ENCODE data around the gene NAP1L1. TPM values are rescaled to one million over a fixed set of nuclear protein-coding genes. Genes with fewer than 3 reads are reported as not detected.

NAP1L1 gene
- total RNA-seq, 1 experiment from 2014 or later, result 711 TPM

- BruUV-seq (replicated peaks), result no TSS peak
- intact Hi-C loops (cut with micrococcal nuclease; ENCODE audit: unreplicated experiment), result no loop called here
- POLR2A ChIA-PET, result interaction anchor here (0.6 kb wide), 1 partner anchor 67 kb away, joined by 4 read pairs; no protein-coding TSS in a partner anchor
- Histone ChIP-seq H3K27me3 (replicated peaks; ENCODE audit: control insufficient read depth, insufficient read depth, low read length) (no peaks in the 10 kb centered on the region), H3K36me3 (ENCODE audit: control insufficient read depth, insufficient read depth, low read length) (peaks cover 1% of the 10 kb centered on the region), H3K4me1 (no peaks in the 10 kb centered on the region), H3K9me3 (no peaks in the 10 kb centered on the region; the same call in 1 of the 2 replicates), H3K4me3 (ENCODE audit: low read depth, low read length) (no peak overlapping the region)
- H3K27ac Mint-ChIP-seq (ENCODE audit: unreplicated experiment), result no peak overlapping the region
- CTCF ChIA-PET, result no interaction called here
- TF ChIP-seq, protein P1, sequence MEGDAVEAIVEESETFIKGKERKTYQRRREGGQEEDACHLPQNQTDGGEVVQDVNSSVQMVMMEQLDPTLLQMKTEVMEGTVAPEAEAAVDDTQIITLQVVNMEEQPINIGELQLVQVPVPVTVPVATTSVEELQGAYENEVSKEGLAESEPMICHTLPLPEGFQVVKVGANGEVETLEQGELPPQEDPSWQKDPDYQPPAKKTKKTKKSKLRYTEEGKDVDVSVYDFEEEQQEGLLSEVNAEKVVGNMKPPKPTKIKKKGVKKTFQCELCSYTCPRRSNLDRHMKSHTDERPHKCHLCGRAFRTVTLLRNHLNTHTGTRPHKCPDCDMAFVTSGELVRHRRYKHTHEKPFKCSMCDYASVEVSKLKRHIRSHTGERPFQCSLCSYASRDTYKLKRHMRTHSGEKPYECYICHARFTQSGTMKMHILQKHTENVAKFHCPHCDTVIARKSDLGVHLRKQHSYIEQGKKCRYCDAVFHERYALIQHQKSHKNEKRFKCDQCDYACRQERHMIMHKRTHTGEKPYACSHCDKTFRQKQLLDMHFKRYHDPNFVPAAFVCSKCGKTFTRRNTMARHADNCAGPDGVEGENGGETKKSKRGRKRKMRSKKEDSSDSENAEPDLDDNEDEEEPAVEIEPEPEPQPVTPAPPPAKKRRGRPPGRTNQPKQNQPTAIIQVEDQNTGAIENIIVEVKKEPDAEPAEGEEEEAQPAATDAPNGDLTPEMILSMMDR (IDR thresholded peaks at IDR 0.05; ENCODE audit: insufficient read depth in 1 of 2, low read depth in 1 of 2, low read length in 1 of 2, severe bottlenecking in 1 of 2, unreplicated experiment in 1 of 2), result no peak
- no peaks in the 10 kb centered on the region for H3K27me3 Mint-ChIP-seq (ENCODE audit: insufficient read depth, unreplicated experiment)
- H3K9me3 Mint-ChIP-seq (ENCODE audit: unreplicated experiment), result no peaks in the 10 kb centered on the region
- no peaks in the 10 kb centered on the region for H3K4me1 Mint-ChIP-seq (ENCODE audit: low read depth, unreplicated experiment)
- DNase-seq, result no peak
- no peaks in the 10 kb centered on the region for H3K36me3 Mint-ChIP-seq (ENCODE audit: insufficient read depth, unreplicated experiment)
- H3K4me3 Mint-ChIP-seq (ENCODE audit: unreplicated experiment), result no peak overlapping the region
Observed at GRCh38 chr12:76123259-76124212, 39.1 kb upstream of the NAP1L1 start.

- Mint-ChIP-seq H3K27ac (ENCODE audit: unreplicated experiment) (no peak overlapping the region), H3K9me3 (ENCODE audit: unreplicated experiment) (no peaks in the 10 kb centered on the region), H3K27me3 (ENCODE audit: insufficient read depth, unreplicated experiment) (no peaks in the 10 kb centered on the region), H3K4me1 (ENCODE audit: low read depth, unreplicated experiment) (no peaks in the 10 kb centered on the region), H3K36me3 (ENCODE audit: insufficient read depth, unreplicated experiment) (no peaks in the 10 kb centered on the region), H3K4me3 (ENCODE audit: unreplicated experiment) (no peak overlapping the region)
- DNase-seq, result no peak
- Histone ChIP-seq H3K36me3 (ENCODE audit: control insufficient read depth, insufficient read depth, low read length) (peaks cover 1% of the 10 kb centered on the region), H3K4me1 (no peaks in the 10 kb centered on the region), H3K9me3 (no peaks in the 10 kb centered on the region), H3K4me3 (ENCODE audit: low read depth, low read length) (no peak overlapping the region), H3K27me3 (replicated peaks; ENCODE audit: control insufficient read depth, insufficient read depth, low read length) (no peaks in the 10 kb centered on the region)
- TF ChIP-seq, protein P1 (IDR thresholded peaks at IDR 0.05; ENCODE audit: insufficient read depth in 1 of 2, low read depth in 1 of 2, low read length in 1 of 2, severe bottlenecking in 1 of 2, unreplicated experiment in 1 of 2), result no peak
- no TSS peak for BruUV-seq (replicated peaks)
- intact Hi-C loops (cut with micrococcal nuclease; ENCODE audit: unreplicated experiment), result no loop called here
- ChIA-PET POLR2A (no interaction called here), CTCF (no interaction called here)
Observed at GRCh38 chr12:76119887-76120286, 35.4 kb upstream of the NAP1L1 start.

DNA sequence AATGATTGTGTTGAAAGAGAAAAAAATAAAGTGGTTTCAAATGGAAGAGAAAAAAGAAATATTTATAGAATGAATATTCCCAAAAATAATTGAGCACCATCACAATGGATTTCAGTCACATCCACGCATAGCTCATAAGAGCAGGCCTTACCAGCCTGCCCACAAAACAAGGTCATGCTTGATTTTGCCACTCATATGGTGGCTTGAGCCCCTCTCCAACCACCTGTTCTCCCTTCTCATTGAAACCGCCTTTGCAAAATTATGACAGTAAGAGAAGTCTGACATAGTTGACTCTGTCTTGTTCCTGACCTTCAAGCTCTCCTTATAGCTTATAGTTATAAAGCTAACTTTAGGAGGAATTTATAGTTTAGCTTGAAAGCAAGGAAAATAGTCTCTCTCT, 33.3 kb upstream of the NAP1L1 start:
- no peaks in the 10 kb centered on the region for H3K9me3 Mint-ChIP-seq (ENCODE audit: unreplicated experiment)
- no peaks in the 10 kb centered on the region for H3K36me3 Mint-ChIP-seq (ENCODE audit: insufficient read depth, unreplicated experiment)
- Histone ChIP-seq H3K36me3 (ENCODE audit: control insufficient read depth, insufficient read depth, low read length) (peaks cover 1% of the 10 kb centered on the region), H3K4me3 (ENCODE audit: low read depth, low read length) (no peak overlapping the region), H3K27me3 (replicated peaks; ENCODE audit: control insufficient read depth, insufficient read depth, low read length) (no peaks in the 10 kb centered on the region), H3K9me3 (no peaks in the 10 kb centered on the region), H3K4me1 (no peaks in the 10 kb centered on the region)
- intact Hi-C loops (cut with micrococcal nuclease; ENCODE audit: unreplicated experiment), result no loop called here
- no TSS peak for BruUV-seq (replicated peaks)
- no peak for DNase-seq
- H3K27me3 Mint-ChIP-seq (ENCODE audit: insufficient read depth, unreplicated experiment), result no peaks in the 10 kb centered on the region
- ChIA-PET POLR2A (no interaction called here), CTCF (no interaction called here)
- no peak overlapping the region for H3K27ac Mint-ChIP-seq (ENCODE audit: unreplicated experiment)
- H3K4me1 Mint-ChIP-seq (ENCODE audit: low read depth, unreplicated experiment), result peaks cover 7% of the 10 kb centered on the region
- H3K4me3 Mint-ChIP-seq (ENCODE audit: unreplicated experiment), result no peak overlapping the region
- TF ChIP-seq, protein P1 (IDR thresholded peaks at IDR 0.05; ENCODE audit: insufficient read depth in 1 of 2, low read depth in 1 of 2, low read length in 1 of 2, severe bottlenecking in 1 of 2, unreplicated experiment in 1 of 2), result no peak

Data from Caco-2 (cell line).